LNCAP (cell line): ENCODE data around the gene IVNS1ABP.

ENCODE experiments used
- TF ChIP-seq, protein P1 (sequence below): fragments of 450-650 bp; IDR thresholded peaks from 2 replicates; pipeline ENCODE4 v1.5.1; 2017; ENCODE audit warnings: mild to moderate bottlenecking

The IVNS1ABP gene

GRCh38 chr1:185258676-185259075 is 58.4 kb downstream of the IVNS1ABP start:
- TF ChIP-seq, protein P1, sequence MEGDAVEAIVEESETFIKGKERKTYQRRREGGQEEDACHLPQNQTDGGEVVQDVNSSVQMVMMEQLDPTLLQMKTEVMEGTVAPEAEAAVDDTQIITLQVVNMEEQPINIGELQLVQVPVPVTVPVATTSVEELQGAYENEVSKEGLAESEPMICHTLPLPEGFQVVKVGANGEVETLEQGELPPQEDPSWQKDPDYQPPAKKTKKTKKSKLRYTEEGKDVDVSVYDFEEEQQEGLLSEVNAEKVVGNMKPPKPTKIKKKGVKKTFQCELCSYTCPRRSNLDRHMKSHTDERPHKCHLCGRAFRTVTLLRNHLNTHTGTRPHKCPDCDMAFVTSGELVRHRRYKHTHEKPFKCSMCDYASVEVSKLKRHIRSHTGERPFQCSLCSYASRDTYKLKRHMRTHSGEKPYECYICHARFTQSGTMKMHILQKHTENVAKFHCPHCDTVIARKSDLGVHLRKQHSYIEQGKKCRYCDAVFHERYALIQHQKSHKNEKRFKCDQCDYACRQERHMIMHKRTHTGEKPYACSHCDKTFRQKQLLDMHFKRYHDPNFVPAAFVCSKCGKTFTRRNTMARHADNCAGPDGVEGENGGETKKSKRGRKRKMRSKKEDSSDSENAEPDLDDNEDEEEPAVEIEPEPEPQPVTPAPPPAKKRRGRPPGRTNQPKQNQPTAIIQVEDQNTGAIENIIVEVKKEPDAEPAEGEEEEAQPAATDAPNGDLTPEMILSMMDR = no peak

DNA sequence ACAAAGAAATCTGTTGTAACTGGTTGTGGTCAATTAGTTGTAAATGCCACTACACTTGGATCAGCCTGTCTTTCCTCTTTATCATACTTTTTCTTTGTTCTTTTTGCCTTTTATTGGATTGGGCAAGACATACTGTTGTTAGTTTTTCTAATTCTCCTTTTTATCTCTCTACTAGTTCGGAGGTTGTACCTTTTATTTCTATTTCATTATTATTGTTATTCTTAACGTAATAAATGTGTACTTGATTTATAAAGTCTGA is 59.2 kb downstream of the IVNS1ABP start:
- TF ChIP-seq, protein P1 = no peak

DNA sequence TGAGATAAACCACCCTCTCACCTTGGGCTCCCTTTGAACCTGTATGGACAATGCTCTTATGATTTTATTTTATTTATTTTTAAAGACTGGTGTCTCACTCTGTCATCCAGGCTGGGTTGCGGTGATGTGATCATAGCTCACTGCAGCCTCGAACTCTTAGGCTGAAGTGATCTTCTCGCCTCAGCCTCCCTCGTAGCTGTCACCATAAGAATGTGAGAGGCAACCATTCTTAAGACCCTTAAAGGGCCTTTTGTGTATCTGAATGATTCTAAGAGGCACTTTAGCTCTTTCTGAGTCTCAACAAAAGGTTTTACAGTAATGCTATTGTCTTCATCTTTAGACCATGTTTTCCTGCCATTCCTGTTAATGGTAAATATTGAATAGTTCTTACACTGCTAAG is 67.0 kb downstream of the IVNS1ABP start:
- TF ChIP-seq, protein P1 = no peak

- TF ChIP-seq, protein P1 = no peak
Measured at GRCh38 chr1:185249563-185249962, 67.5 kb downstream of the IVNS1ABP start.
